Epidermal melanocyte (primary cell): Measurements from ENCODE around the gene CTNNA1.
A peak's percentile ranks its signal among the peaks of the same experiment; 100 is the strongest.
"Not testable (repeated sequence)": the region's sequence is repeated elsewhere in the genome, so short reads cannot be mapped to it uniquely, and the experiment has no call there.

Experiments used
- DNase-seq: peaks from one replicate; pipeline ENCODE4 v3.0.0; 2011; ENCODE audit warnings: low spot score; ENCODE audit not compliant: insufficient read length

The CTNNA1 gene, protein sequence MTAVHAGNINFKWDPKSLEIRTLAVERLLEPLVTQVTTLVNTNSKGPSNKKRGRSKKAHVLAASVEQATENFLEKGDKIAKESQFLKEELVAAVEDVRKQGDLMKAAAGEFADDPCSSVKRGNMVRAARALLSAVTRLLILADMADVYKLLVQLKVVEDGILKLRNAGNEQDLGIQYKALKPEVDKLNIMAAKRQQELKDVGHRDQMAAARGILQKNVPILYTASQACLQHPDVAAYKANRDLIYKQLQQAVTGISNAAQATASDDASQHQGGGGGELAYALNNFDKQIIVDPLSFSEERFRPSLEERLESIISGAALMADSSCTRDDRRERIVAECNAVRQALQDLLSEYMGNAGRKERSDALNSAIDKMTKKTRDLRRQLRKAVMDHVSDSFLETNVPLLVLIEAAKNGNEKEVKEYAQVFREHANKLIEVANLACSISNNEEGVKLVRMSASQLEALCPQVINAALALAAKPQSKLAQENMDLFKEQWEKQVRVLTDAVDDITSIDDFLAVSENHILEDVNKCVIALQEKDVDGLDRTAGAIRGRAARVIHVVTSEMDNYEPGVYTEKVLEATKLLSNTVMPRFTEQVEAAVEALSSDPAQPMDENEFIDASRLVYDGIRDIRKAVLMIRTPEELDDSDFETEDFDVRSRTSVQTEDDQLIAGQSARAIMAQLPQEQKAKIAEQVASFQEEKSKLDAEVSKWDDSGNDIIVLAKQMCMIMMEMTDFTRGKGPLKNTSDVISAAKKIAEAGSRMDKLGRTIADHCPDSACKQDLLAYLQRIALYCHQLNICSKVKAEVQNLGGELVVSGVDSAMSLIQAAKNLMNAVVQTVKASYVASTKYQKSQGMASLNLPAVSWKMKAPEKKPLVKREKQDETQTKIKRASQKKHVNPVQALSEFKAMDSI

DNA sequence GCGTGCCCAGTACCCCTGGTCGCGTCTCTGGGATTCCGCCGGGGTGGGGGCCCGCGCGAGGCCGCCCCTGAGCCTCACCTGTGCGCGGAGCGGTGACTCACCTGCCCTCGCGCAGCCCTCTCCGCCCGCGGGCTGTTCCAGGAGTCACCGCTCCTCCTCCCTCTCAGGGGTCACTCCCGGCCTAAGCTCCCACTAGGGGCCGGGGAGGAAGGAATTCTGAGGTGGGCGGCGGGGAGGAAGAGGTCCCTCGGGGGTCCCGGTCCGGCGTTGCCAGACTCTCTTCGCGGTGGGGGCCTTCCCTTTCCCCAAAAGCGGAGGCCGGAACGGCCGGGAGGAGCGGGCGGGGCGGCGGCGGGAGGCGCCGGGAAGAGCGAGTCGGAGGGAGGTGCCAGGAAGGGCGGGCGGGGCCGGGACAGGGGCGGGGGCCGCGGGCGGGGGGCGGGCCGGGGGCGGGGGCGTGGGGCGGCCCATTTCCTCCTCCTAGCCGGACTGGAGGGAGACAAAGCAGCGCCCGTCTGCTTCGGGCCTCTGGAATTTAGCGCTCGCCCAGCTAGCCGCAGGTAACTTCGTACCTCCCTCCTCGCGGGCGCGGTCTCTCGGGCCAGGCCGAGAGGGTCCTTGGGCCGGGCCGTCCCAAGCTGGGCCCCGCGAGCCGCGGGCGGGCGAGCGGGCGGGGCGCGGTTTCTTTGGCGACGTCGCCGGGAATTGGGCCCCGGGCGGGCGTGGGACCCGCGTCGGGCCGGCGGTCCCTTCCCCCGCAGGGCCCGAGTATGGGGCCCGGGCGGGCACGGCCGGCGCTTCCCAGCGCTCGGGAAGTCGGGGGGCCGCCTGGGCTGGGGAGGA lies at the start of gene CTNNA1:
TSS of gene CTNNA1 (plus strand) at position 475 of the 843 bp plus-strand sequence. CDS start 28,500 bp downstream, outside the sequence.
- peak; percentile 77 for DNase-seq

DNA sequence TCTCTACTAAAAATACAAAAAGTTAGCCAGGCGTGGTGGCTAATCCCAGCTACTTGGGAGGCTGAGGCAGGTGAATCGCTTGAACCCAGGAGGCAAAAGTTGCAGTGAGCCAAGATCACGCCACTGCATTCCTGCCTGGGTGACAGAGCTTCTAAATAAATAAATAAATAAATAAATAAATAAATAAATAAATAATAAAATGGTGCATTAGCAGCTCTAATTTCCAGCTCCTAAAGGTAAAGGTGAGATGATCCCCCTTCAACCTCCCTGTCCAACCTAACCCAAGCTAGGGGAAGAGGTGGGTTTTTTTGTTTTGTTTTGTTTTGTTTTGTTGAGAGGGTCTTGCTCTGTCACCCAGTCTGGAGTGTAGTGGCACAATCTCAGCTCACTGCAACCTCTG lies 49.4 kb upstream of the CTNNA1 start:
- DNase-seq: not testable (repeated sequence)

DNA sequence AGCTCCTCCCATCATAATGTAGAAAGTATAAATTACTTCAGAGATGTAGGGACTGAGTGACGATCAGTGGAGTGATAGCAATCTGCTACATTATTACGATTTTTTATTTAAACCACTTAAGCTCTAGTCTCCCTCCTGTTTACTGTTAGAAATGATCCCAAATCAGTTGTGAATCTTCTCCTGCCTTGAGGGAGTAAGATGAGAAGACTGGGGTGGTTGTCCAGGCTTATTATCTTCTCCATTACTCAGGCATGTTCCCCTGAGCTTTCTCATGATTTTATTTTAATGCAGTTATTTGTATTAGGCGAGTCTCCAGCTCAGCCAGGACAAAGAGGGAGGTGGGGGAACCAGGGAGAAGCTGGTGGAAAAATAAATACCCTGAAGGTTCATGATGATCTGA lies 48.2 kb upstream of the CTNNA1 start:
- DNase-seq: no peak

DNA sequence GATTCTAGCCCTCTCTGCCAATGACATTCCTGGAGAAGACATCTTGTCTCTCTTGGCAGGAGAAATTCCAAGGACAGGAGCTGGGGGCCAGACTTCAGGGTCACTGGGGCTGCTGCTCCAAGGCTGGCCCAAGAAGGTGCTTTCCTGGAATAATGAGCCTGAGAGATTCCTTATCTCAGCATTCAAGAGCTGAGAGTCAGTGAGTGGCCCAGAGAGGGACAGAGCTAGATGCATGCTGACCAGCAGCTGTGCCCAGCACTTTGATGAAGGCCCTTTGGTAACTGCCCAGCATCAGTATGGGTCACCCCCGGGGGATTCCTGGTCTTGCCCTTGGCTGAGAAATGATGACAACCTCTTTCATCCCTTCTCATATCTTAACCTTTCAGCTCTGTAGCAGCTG lies 47.7 kb upstream of the CTNNA1 start:
- no peak for DNase-seq

DNA sequence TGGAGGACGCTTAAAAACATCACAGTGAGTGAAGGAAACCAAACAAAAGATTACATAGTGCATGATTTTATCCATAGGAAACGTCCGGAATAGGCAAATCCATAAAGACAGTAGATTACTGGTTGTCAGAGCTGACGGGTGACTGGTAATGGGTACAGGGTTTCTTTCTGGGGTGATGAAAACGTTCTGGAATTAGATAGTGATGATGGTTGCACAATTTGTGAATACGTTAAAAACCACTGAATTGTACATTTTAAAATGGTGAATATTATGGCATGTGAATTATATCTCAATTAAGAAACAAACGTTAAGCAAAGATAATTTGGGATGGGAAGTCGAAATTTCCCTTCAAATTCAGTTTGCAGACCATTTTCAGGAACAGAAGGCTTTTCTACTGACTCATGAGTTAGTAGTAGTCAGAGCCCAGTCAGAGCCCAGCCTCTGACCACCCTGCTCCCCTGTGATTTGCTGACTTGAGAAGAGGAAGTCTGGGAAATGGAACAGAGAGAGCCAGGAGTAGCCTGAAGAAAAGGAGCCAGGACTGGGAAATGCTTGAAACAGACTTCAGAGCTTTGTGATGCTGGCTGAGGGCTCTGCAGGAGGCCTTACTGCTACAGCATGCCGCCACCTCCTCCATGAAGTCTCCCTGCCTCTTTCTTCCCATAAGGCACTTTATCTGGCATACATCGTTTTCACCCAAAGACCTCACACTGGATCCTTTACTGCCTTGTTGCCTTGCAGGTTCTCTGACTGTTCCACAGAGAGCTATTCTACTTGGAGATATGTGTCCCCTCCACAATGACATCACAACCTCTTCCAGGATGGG lies 46.4 kb upstream of the CTNNA1 start:
- no peak for DNase-seq

DNA sequence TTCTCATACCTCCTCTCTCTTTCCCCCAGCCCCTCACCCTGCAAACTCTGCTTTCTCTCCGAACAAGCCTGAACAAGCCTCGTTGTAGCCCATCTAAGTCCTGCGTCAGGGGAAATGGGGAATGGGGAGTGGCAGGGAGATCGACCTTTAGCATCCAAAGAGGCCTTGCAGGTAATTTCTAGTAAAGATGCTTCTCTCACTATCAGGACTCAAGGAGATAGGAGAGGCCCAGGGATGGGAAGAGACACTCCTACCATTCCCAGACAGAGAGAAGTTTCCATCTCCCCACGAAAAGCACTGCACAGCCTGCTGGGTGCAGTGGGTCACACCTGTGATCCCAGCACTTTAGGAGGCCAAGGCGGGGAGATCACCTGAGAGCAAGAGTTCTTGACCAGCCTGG lies 44.4 kb upstream of the CTNNA1 start:
- no peak for DNase-seq

DNA sequence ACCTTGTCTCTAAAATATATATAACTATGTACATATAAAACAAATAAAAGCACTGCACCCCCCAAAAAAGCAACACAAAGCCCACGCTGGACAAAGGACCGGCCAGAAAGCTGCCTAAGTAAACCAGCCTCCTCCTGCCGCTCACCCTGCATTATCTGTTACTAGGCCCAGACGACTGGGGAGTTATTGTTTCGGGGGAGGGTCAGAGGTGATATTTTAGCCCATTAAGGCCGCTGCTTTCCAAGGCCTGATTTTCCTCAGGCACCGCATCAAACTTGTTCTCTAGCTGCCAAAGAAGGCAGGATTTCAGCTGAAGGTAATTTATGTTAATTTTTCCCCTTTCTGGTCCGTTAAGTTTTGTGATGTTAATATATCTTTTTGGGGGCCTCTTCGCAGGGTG lies 44.0 kb upstream of the CTNNA1 start:
- no peak for DNase-seq

DNA sequence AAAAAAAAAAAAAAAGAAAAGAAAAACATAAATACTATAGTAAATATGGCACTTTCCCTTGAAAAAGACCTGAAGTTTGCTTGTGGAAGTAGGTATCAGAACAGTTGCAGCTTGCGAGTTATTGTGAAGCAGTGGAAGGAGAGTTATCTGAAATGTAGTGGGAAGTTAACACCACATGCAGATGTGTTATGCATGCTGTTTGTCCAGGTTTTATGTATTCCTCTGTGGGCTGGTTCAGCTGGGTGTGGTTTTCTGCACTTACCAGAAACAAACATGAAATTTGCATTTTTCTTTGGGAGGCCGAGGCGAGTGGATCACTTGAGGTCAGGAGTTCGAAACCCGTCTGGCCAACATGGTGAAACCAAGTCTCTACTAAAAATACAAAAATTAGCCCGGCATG lies 42.1 kb upstream of the CTNNA1 start:
- DNase-seq: no peak

DNA sequence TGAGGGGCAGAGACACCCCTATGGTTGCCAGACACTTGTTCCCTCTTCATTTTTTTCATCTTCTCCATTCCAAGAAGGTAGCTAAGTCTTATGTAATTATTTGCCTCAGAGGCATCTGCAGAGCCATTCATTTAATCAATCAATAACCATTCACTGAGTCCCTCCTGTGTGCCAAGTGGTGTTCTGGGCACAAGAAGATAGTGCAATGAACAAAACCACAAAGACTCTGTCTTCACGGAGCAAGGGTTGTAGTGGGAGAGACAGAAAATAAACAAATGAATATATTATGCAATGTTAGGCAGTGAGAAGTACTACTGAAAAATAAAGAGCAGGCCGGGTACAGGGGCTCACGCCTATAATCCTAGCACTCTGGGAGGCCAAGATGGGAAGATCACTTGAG lies 41.4 kb upstream of the CTNNA1 start:
- no peak for DNase-seq

DNA sequence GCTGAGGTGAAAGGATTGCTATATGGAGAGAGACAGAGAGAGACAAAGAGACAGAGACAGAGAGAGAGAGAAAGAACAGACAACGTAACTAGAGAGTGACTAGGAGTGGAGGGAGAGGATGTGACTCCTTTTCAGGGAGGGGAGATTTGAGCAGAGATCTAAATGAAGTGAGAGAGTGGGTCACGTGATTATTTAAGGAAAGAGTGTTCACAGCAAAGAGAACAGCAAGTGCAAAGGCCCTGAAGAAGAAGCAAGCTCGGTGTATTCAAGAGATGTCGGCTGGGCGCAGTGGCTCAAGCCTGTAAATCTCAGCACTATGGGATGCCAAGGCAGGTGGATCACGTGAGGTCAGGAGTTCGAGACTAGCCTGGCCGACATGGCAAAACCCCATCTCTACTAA lies 40.9 kb upstream of the CTNNA1 start:
- no peak for DNase-seq

DNA sequence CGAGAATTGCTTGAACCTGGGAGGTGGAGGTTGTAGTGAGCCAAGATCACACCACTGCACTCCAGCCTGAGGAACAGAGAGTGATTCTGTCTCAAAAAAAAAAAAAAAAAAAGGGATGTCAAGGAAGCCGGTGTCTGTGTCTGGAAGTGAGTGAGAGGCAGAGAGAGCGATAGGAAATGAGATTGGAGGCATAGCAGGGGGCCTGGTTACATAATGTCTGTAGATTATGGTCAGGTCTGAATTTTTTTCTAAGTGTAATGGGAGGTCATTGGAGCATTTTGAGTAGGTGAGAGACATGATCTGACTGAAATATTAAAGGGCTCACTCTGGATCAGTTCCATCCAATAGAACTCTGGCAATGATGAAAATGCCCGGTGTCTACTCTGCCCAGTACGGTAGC lies 40.4 kb upstream of the CTNNA1 start:
- DNase-seq: no peak

DNA sequence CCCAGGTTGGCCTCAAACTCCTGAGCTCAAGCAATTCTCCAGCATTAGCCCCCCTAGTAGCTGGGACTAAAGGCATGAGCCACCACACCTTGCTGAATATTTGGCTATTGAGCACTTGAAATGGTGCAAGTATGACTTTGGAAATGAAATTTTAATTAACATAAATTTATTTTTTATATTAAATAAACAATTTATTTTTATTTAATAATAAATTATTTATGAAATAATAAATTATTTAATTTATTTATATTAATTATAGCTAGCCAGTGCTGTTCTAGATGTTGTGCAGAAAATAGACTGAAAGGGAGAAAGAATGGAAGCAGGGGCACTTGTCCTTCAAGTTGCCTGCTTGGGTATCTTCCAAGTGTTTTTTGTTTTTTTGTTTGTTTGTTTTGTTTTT lies 40.0 kb upstream of the CTNNA1 start:
- no peak for DNase-seq

DNA sequence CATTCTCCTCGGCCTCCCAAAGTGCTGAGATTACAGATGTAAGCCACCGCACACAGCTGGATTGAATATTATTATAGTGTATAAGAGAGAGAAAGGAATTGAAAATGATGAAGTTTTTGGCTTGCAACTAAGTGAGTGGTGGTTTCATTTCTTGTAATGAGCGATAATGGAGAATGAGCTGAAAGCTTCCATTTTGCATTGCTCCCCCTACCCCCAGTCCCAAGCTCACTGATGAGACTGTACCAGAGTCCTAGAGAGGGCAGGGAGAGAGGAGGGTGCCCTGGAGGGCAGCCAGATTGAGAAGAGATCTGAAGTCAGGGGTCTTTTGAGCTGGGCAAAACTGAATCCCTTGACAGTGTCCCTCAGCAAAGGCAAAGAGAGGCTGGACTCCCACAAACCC lies 38.5 kb upstream of the CTNNA1 start:
- DNase-seq: no peak

DNA sequence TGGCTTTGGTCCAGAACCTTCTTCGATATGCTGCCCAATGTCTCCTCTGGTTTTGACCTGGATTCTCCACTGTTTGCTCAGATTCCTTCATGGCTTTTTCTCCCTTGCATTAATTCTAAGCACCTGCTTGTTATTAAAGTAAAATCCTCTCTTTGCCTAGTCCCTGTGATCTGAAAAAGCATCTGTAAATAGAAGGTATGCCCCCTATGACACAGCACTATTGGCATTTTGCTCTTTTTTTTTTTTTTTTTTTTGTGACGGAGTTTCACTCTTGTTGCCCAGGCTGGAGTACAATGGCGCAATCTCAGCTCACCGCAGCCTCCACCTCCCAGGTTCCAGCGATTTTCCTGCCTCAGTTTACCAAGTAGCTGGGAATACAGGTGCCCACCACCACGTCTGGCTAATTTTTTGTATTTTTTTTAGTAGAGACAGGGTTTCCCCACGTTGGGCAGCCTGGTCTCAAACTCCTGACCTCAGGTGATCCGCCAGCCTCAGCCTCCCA lies 37.2 kb upstream of the CTNNA1 start:
- DNase-seq: not testable (repeated sequence)

DNA sequence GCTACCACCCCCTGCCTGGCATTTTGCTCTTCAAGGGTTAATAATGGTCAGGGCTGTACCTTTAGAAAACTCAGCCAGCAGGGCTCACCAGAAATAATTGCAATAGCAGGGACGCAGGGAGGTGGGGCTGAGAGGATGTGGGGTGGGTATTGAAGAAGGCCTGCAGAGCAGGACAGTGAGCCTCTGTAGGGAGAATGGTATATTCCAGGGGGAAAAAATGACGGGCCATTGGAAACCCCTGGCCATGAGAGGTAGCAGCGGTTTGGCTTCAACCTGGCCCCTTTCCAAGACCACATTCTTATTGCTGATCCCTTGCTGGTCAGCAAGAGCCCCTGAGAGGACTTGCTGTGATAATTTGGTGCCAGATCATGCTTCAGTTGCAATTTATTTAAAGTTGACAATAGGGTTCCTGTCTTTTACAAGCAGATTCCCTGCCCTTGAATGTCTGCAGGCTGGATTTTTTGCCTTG lies 36.7 kb upstream of the CTNNA1 start:
- no peak for DNase-seq

DNA sequence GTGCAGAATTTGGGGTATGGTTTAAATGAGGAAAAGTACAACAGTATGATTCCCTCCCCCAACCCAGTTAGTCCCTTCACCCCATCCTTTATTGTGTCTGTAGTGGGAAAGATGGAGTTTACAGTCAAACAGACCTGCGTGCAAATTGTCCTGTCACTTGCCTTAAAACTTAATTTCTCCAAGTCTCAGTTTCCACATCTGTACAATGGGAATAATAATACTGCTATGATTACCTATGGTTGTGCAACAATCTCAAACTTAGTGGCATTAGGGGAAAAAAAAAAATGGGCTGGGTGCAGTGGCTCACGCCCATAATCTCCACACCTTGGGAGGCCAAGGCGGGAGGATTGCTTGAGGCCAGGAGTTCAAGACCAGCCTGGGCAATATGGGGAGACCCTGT lies 35.8 kb upstream of the CTNNA1 start:
- DNase-seq: no peak

DNA sequence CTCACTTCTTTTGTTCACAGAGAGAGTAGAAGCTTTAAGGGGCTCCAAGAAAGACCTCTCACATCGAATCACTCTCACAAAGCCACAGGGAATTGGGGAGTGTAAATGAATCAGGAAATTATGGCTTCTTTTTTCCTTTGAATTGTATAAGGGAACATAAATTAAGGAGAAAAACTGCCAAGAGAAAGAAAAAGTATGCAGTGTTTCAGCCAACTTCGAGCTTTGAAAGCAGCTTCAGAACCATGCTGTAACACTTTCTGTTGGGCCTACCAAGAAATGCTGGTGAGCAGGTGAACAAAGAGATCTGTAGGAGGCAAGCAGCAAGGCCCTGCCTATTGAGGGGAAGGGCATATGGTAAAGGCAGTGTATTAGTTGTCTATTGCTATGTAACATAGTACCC lies 33.4 kb upstream of the CTNNA1 start:
- no peak for DNase-seq

DNA sequence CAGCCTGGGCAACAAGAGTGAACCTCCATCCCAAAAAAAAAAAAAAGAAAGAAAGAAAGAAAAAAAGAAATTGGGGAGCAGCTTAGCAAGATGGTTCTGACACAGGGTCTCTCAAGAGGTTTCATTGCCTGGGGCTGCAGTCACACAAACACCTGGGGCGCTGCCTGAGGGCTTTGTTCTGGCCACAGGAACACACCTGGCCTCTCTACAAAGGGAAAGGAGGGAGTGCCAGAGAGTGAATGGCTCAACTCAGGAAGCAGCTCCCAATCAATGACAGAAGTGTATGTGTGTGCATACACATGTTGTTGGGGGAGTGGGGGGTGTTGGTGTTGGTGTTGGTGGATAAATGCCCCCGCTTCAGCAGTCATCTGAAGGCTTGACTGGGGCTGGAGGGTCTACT lies 32.4 kb upstream of the CTNNA1 start:
- DNase-seq: no peak

DNA sequence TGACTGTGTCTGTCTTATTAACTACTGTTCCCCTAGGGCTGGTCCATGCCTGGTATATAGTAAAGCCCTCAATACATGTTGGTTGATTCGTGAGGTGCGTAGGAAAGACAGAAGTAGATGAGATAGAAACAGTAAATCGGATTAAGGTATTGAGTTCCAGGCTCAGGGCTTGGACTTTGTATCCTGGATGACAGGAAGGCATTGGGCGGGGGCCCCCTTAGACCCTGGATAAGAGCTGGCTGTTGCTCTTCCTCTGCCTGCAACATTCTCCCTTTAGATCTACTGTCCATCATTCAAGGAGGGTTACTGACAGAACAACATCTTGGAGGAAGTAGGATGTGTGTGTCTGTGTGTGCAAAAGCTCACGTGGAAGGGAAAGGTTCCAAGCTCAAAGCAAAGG lies 31.2 kb upstream of the CTNNA1 start:
- no peak for DNase-seq

DNA sequence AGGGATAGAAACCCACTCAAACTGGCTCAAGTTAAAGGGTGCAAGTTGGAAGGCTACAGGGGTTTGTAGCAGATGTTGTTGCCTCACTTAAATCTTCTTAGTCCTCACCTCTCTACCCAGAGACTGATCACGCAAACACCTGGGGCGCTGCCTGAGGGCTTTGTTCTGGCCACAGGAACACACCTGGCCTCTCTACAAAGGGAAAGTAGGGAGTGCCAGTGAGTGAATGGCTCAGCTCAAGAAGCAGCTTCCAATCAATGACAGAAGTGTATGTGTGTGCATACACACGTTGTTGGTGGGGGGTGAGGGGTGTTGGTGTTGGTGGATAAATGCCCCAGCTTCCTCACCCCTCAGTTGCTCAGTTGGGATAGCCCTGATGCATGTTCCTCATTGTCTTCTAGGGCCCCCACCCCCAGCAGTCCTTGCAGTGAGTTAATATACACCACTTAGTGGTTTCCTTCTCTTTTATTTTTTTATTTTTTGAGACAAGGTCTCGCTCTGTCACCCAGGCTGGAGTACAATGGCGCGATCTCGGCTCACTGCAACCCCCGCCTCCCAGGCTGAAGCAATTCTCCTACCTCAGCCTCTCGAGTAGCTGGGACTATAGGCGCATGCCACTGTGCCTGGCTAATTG lies 30.6 kb upstream of the CTNNA1 start:
- no peak for DNase-seq
